WTC11 (cell line): Measurements from ENCODE around the gene OPN3. TPM values are rescaled to one million over a fixed set of nuclear protein-coding genes. Genes with fewer than 3 reads are reported as not detected.

ENCODE experiments used
- ATAC-seq: fragments of 200-7000 bp; cut with Tn5 transposase; 2 replicates; pipeline ENCODE4 v1.10.0; 2021; ENCODE audit warnings: mild to moderate bottlenecking, moderate library complexity
- CTCF ChIA-PET: fragments of 300-600 bp; sonication (Branson Sonifier 250); formaldehyde crosslinking; loops from one replicate; lab custom pipeline; 2021; ENCODE audit warnings: antibody characterized with exemption; lab: Charles Lee
- POLR2A ChIA-PET: fragments of 350-600 bp; sonication (Branson Sonifier 250); formaldehyde crosslinking; loops from one replicate; lab custom pipeline; 2021; ENCODE audit warnings: antibody characterized with exemption; lab: Charles Lee
- DNase-seq: peaks from one replicate; pipeline ENCODE4 v3.0.0; 2021; ENCODE audit warnings: low spot score
- H3K27ac Mint-ChIP-seq: 2 replicates; pipeline ENCODE4 v1.8.0; 2021; ENCODE audit warnings: mixed read lengths
- H3K27me3 Mint-ChIP-seq: 2 replicates; pipeline ENCODE4 v1.8.0; 2021; ENCODE audit warnings: low read depth, mild to moderate bottlenecking, moderate library complexity, mixed read lengths
- H3K36me3 Mint-ChIP-seq: 2 replicates; pipeline ENCODE4 v1.8.0; 2021; ENCODE audit warnings: mixed read lengths
- H3K4me1 Mint-ChIP-seq: 2 replicates; pipeline ENCODE4 v1.8.0; 2022; ENCODE audit warnings: mixed read lengths
- H3K4me3 Mint-ChIP-seq: 2 replicates; pipeline ENCODE4 v1.8.0; 2021; ENCODE audit warnings: mild to moderate bottlenecking, moderate library complexity, mixed read lengths
- H3K9me3 Mint-ChIP-seq: 2 replicates; pipeline ENCODE4 v1.8.0; 2021; ENCODE audit warnings: mixed read lengths
- CREM ChIP-seq: sonication (generic); formaldehyde crosslinking; IDR thresholded peaks from 2 replicates; pipeline ENCODE4 v1.8.1; 2022; ENCODE audit warnings: mild to moderate bottlenecking, missing genetic modification reagents, moderate library complexity
- ELF4 ChIP-seq: sonication (generic); formaldehyde crosslinking; IDR thresholded peaks from 2 replicates; pipeline ENCODE4 v1.8.1; 2022; ENCODE audit warnings: low read depth, mild to moderate bottlenecking, moderate library complexity, missing genetic modification reagents
- FOXP1 ChIP-seq: sonication (generic); formaldehyde crosslinking; IDR thresholded peaks from 2 replicates; pipeline ENCODE4 v1.8.0; 2022; ENCODE audit warnings: missing genetic modification reagents, mild to moderate bottlenecking, moderate library complexity, borderline replicate concordance
- JUN ChIP-seq: sonication (generic); formaldehyde crosslinking; IDR thresholded peaks from 2 replicates; pipeline ENCODE4 v1.8.0; 2023; ENCODE audit warnings: mild to moderate bottlenecking, missing genetic modification reagents
- NFE2L1 ChIP-seq: sonication (generic); formaldehyde crosslinking; IDR thresholded peaks from 2 replicates; pipeline ENCODE4 v1.8.1; 2023; ENCODE audit warnings: missing genetic modification reagents
- NR3C1 ChIP-seq: sonication (generic); formaldehyde crosslinking; conservative IDR thresholded peaks from 2 replicates; pipeline ENCODE4 v1.8.1; 2023; ENCODE audit warnings: low read depth, mild to moderate bottlenecking, missing genetic modification reagents
- OVOL2 ChIP-seq: fragments of 250-450 bp; sonication (Bioruptor Pico); IDR thresholded peaks from 2 replicates; pipeline ENCODE4 v1.9.0; 2021; ENCODE audit warnings: mild to moderate bottlenecking, borderline replicate concordance
- SP1 ChIP-seq: sonication (generic); formaldehyde crosslinking; conservative IDR thresholded peaks from 2 replicates; pipeline ENCODE4 v1.8.1; 2022; ENCODE audit warnings: missing genetic modification reagents
- TEAD4 ChIP-seq: sonication (generic); formaldehyde crosslinking; IDR thresholded peaks from 2 replicates; pipeline ENCODE4 v1.8.0; 2022; ENCODE audit warnings: mild to moderate bottlenecking, missing genetic modification reagents
- ZNF138 ChIP-seq: sonication (generic); formaldehyde crosslinking; conservative IDR thresholded peaks from 2 replicates; pipeline ENCODE4 v1.8.1; 2022; ENCODE audit warnings: mild to moderate bottlenecking, moderate library complexity, missing genetic modification reagents
- total RNA-seq: library from RNA; stranded (reverse); gene quantifications from 3 replicates; pipeline ENCODE4 v1.2.3, GENCODE V29; 2021
- TF ChIP-seq, protein P1 (sequence below): sonication (generic); formaldehyde crosslinking; IDR thresholded peaks from 2 replicates; pipeline ENCODE4 v1.8.1; 2022; ENCODE audit warnings: low read depth, missing genetic modification reagents, borderline replicate concordance
- TF ChIP-seq, protein P2 (sequence below): sonication (generic); formaldehyde crosslinking; IDR thresholded peaks from 2 replicates; pipeline ENCODE4 v1.8.1; 2023; ENCODE audit warnings: mild to moderate bottlenecking, missing genetic modification reagents, borderline replicate concordance
- TF ChIP-seq, protein P3 (sequence below): fragments of 250-450 bp; sonication (Bioruptor Pico); conservative IDR thresholded peaks from 2 replicates; pipeline ENCODE4 v1.9.0; 2021; ENCODE audit warnings: mild to moderate bottlenecking
- TF ChIP-seq, protein P4 (sequence below): sonication (generic); formaldehyde crosslinking; IDR thresholded peaks from 2 replicates; pipeline ENCODE4 v1.8.0; 2023; ENCODE audit warnings: missing genetic modification reagents, mild to moderate bottlenecking, borderline replicate concordance
- TF ChIP-seq, protein P5 (sequence below): sonication (generic); formaldehyde crosslinking; IDR thresholded peaks from 2 replicates; pipeline ENCODE4 v1.8.0; 2022; ENCODE audit warnings: mild to moderate bottlenecking, missing genetic modification reagents
- TF ChIP-seq, protein P6 (sequence below): sonication (generic); formaldehyde crosslinking; IDR thresholded peaks from 2 replicates; pipeline ENCODE4 v1.8.0; 2022; ENCODE audit warnings: mild to moderate bottlenecking, missing genetic modification reagents

The OPN3 gene
- total RNA-seq, 1 experiment from 2014 or later, result 17.2 TPM

DNA sequence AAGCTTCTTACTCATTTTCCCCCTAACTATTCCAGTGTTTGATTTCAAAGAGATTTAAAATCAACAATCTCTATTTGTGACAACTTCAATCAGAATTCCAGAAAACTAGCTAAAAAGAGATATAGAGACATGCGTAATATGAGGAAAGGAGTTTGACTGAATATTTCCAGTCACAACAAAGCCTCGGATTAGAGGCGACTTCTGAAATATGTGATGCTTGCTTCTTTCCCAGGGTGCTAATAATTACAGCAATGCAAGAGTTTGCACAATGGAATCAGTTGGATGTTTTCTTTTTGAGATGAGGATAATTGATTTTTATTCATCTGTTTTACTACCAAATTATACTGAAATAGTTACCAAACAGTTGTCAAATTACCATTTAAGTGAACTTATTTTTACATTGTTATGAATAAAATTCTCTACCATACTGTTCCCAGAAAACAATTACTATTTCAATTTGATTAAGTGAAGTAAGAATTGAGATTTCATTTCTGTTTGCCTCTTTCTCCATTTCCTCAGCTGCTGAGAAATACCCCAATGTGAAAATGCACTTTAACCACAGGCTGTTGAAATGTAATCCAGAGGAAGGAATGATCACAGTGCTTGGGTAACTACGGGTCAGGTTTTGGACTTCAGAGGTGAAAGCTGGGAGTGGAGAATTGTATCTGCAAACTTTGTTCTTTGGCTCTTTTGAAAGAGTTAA, 79.9 kb downstream of the OPN3 start:
- Mint-ChIP-seq H3K27ac (no peak overlapping the region), H3K36me3 (no peaks in the 10 kb centered on the region), H3K9me3 (no peaks in the 10 kb centered on the region), H3K4me3 (no peak overlapping the region), H3K27me3 (no peaks in the 10 kb centered on the region; the same call in 1 of the 2 replicates)
- POLR2A ChIA-PET, result no interaction called here
- CTCF ChIA-PET, result no interaction called here
- ATAC-seq, result no peak
- TF ChIP-seq FOXP1 (CRISPR knock-in tag), result no peak
- TF ChIP-seq, protein P1, sequence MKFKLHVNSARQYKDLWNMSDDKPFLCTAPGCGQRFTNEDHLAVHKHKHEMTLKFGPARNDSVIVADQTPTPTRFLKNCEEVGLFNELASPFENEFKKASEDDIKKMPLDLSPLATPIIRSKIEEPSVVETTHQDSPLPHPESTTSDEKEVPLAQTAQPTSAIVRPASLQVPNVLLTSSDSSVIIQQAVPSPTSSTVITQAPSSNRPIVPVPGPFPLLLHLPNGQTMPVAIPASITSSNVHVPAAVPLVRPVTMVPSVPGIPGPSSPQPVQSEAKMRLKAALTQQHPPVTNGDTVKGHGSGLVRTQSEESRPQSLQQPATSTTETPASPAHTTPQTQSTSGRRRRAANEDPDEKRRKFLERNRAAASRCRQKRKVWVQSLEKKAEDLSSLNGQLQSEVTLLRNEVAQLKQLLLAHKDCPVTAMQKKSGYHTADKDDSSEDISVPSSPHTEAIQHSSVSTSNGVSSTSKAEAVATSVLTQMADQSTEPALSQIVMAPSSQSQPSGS (CRISPR knock-in tag), result no peak
- TF ChIP-seq ZNF138, result no peak
- TF ChIP-seq, protein P2, sequence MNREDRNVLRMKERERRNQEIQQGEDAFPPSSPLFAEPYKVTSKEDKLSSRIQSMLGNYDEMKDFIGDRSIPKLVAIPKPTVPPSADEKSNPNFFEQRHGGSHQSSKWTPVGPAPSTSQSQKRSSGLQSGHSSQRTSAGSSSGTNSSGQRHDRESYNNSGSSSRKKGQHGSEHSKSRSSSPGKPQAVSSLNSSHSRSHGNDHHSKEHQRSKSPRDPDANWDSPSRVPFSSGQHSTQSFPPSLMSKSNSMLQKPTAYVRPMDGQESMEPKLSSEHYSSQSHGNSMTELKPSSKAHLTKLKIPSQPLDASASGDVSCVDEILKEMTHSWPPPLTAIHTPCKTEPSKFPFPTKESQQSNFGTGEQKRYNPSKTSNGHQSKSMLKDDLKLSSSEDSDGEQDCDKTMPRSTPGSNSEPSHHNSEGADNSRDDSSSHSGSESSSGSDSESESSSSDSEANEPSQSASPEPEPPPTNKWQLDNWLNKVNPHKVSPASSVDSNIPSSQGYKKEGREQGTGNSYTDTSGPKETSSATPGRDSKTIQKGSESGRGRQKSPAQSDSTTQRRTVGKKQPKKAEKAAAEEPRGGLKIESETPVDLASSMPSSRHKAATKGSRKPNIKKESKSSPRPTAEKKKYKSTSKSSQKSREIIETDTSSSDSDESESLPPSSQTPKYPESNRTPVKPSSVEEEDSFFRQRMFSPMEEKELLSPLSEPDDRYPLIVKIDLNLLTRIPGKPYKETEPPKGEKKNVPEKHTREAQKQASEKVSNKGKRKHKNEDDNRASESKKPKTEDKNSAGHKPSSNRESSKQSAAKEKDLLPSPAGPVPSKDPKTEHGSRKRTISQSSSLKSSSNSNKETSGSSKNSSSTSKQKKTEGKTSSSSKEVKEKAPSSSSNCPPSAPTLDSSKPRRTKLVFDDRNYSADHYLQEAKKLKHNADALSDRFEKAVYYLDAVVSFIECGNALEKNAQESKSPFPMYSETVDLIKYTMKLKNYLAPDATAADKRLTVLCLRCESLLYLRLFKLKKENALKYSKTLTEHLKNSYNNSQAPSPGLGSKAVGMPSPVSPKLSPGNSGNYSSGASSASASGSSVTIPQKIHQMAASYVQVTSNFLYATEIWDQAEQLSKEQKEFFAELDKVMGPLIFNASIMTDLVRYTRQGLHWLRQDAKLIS (CRISPR knock-in tag), result no peak
- no peak for TF ChIP-seq TEAD4 (CRISPR knock-in tag)
- TF ChIP-seq, all 79 proteins: peak for 0
- no peaks in the 10 kb centered on the region for H3K4me1 Mint-ChIP-seq
- no peak for DNase-seq

DNA sequence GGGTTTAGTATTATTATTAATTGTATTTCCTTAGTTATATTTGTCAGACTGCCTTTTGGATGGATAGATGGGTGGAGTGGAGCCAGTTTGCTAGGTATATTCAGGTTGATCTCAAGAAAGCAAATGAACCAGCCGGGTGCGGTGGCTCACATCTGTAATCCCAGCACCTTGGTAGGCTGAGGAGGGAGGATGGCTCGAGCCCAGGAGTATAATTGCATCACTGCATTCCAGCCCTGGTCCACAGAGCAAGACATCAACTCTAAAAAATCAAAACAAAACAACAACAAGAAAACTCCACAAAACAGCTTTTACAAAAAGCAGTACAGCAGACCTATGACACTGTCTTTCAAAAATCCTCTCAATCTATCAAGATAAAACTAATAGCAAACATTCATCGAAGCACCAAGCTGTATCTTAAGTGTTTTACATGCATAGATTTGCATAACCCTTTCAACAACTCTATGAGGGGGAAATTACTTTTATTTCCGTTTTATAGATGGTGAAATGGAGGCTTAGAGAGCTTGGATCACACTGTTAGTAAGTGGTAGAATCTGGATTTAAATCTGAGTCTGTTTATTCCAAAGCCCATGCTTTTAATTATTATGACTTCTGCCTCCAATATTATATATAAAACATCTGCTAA, 82.5 kb downstream of the OPN3 start:
- Mint-ChIP-seq H3K4me1 (no peaks in the 10 kb centered on the region), H3K9me3 (no peaks in the 10 kb centered on the region), H3K4me3 (no peak overlapping the region), H3K27ac (no peak overlapping the region)
- DNase-seq (no peak), ATAC-seq (no peak)
- CTCF ChIA-PET, result no interaction called here
- TF ChIP-seq NFE2L1 (CRISPR knock-in tag), result no peak
- no peak for TF ChIP-seq JUN (CRISPR knock-in tag)
- TF ChIP-seq OVOL2 (CRISPR knock-in tag), result no peak
- no peak for TF ChIP-seq ELF4 (CRISPR knock-in tag)
- no peak for TF ChIP-seq FOXP1 (CRISPR knock-in tag)
- no peak for TF ChIP-seq NR3C1 (CRISPR knock-in tag)
- TF ChIP-seq, all 79 proteins: peak for 0
- POLR2A ChIA-PET, result no interaction called here
- H3K36me3 Mint-ChIP-seq, result no peaks in the 10 kb centered on the region
- H3K27me3 Mint-ChIP-seq, result no peaks in the 10 kb centered on the region

DNA sequence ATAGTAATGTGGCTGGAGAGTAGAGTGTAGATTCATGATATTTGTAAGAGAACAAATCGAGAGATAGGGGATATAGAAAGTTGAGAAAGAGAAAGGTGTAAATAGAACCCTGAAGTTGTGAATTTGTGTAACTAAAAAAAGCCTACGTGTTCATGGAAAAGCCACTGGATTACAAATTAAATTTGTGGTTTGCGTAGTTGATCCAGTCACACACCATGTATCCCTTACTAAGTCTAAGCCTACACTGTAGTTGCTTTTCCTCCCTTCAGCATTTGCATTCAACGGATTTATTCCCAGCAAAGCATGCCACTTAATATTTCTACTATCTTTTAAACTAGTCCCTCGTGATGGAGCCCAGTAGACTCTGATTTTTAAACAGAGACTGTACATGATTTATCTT, 83.1 kb downstream of the OPN3 start:
- CTCF ChIA-PET, result no interaction called here
- Mint-ChIP-seq H3K9me3 (no peaks in the 10 kb centered on the region), H3K27ac (no peak overlapping the region), H3K4me1 (no peaks in the 10 kb centered on the region), H3K36me3 (no peaks in the 10 kb centered on the region), H3K27me3 (no peaks in the 10 kb centered on the region), H3K4me3 (no peak overlapping the region)
- DNase-seq (no peak), ATAC-seq (no peak)
- POLR2A ChIA-PET, result no interaction called here
- TF ChIP-seq, protein P3, sequence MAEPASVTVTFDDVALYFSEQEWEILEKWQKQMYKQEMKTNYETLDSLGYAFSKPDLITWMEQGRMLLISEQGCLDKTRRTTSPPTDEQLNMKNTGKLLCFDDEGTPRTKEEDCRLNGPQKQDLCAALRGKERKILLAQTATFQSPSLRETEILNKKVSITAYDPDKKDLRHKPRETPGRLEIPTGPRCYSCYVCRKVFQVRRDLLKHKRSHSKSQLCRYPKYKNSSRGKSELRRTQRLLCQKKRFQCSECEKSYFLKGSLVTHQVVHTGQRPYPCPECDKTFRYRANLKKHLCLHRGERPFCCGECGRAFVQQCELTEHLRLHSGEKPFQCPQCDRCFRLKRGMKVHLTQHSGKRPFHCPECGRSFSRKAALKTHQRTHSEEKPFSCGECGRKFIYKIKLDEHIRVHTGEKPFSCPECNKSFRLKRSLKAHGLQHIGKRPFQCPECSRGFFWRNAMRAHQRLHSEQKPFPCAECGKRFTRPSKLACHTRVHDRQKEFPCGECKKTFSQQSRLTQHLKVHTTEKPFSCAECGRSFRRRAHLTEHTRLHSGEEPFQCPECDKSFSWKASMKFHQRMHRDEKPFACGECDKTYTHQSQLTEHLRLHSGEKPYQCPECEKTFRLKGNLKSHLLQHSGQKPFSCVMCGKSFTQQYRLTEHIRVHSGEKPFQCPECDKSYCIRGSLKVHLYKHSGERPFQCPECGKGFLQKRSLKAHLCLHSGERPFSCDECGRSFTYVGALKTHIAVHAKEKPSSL, result no peak
- TF ChIP-seq, protein P4, sequence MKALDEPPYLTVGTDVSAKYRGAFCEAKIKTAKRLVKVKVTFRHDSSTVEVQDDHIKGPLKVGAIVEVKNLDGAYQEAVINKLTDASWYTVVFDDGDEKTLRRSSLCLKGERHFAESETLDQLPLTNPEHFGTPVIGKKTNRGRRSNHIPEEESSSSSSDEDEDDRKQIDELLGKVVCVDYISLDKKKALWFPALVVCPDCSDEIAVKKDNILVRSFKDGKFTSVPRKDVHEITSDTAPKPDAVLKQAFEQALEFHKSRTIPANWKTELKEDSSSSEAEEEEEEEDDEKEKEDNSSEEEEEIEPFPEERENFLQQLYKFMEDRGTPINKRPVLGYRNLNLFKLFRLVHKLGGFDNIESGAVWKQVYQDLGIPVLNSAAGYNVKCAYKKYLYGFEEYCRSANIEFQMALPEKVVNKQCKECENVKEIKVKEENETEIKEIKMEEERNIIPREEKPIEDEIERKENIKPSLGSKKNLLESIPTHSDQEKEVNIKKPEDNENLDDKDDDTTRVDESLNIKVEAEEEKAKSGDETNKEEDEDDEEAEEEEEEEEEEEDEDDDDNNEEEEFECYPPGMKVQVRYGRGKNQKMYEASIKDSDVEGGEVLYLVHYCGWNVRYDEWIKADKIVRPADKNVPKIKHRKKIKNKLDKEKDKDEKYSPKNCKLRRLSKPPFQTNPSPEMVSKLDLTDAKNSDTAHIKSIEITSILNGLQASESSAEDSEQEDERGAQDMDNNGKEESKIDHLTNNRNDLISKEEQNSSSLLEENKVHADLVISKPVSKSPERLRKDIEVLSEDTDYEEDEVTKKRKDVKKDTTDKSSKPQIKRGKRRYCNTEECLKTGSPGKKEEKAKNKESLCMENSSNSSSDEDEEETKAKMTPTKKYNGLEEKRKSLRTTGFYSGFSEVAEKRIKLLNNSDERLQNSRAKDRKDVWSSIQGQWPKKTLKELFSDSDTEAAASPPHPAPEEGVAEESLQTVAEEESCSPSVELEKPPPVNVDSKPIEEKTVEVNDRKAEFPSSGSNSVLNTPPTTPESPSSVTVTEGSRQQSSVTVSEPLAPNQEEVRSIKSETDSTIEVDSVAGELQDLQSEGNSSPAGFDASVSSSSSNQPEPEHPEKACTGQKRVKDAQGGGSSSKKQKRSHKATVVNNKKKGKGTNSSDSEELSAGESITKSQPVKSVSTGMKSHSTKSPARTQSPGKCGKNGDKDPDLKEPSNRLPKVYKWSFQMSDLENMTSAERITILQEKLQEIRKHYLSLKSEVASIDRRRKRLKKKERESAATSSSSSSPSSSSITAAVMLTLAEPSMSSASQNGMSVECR, result no peak
- no peak for TF ChIP-seq SP1 (CRISPR knock-in tag)
- TF ChIP-seq JUN (CRISPR knock-in tag), result no peak
- no peak for TF ChIP-seq CREM
- TF ChIP-seq, protein P5, sequence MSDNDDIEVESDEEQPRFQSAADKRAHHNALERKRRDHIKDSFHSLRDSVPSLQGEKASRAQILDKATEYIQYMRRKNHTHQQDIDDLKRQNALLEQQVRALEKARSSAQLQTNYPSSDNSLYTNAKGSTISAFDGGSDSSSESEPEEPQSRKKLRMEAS (CRISPR knock-in tag), result no peak
- TF ChIP-seq, protein P6, sequence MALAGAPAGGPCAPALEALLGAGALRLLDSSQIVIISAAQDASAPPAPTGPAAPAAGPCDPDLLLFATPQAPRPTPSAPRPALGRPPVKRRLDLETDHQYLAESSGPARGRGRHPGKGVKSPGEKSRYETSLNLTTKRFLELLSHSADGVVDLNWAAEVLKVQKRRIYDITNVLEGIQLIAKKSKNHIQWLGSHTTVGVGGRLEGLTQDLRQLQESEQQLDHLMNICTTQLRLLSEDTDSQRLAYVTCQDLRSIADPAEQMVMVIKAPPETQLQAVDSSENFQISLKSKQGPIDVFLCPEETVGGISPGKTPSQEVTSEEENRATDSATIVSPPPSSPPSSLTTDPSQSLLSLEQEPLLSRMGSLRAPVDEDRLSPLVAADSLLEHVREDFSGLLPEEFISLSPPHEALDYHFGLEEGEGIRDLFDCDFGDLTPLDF, result no peak
